ENCODE measurements around the gene DLL4.
"Not testable (repeated sequence)": the region's sequence is repeated elsewhere in the genome, so short reads cannot be mapped to it uniquely, and the experiment has no call there.

DLL4 gene

DNA sequence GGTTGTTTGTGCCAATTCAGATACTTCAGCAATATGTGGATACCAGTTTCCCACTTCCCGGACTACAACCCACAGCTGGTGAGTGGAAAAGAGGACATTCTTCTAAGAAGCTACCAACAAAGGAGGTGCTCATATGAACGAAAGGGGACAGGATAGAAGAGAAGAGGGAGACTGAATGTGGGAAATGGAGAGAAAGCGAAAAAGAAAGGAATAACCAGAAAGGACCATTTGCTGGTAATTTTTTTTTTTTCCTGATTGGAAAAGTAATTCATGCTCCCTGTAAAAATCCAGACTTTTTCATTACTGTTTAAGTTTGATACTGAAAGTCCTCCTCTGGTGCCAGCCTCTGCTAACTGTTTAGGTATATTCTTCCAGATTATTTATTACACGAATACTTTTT is 22.6 kb downstream of the DLL4 start:
- TF ChIP-seq, protein P1, sequence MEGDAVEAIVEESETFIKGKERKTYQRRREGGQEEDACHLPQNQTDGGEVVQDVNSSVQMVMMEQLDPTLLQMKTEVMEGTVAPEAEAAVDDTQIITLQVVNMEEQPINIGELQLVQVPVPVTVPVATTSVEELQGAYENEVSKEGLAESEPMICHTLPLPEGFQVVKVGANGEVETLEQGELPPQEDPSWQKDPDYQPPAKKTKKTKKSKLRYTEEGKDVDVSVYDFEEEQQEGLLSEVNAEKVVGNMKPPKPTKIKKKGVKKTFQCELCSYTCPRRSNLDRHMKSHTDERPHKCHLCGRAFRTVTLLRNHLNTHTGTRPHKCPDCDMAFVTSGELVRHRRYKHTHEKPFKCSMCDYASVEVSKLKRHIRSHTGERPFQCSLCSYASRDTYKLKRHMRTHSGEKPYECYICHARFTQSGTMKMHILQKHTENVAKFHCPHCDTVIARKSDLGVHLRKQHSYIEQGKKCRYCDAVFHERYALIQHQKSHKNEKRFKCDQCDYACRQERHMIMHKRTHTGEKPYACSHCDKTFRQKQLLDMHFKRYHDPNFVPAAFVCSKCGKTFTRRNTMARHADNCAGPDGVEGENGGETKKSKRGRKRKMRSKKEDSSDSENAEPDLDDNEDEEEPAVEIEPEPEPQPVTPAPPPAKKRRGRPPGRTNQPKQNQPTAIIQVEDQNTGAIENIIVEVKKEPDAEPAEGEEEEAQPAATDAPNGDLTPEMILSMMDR (conservative IDR thresholded peaks at IDR 0.05; ENCODE audit: low read depth, low read length) = no peak
- H3K4me3 ChIP-seq (ENCODE audit: low read length) = no peak overlapping the region
- no peak for DNase-seq (ENCODE audit: low read depth)

DNA sequence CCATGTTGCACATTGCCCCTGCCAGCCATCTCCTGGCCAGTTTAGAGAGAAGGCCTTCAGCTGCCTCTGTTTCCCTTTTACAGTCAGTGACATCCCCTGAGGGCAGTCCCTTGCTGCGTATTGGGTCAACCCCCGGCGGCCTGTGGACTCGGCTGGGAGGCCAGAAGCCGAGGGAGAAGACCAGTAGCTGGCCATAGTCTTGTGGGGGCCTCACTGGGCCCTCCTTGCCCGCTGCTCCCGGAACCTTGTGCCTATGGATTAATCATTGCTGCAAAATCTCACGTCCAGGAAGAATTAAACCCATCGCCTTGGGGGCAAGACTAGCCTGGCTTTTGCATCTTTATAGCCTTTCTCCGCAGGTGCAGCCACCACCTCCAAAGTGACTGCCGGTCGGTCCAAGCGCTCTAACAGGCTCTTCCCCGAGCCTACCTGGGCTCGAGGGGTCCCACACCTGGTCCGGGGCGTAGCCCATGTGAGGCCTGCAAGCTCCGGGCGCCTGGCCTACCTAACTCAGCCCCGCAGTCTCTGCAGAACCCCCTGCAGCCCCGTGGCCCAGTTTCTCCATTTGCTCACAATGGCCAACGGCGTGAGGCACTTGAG is 23.3 kb downstream of the DLL4 start:
- TF ChIP-seq, protein P1 (conservative IDR thresholded peaks at IDR 0.05; ENCODE audit: low read depth, low read length) = no peak
- H3K4me3 ChIP-seq (ENCODE audit: low read length) = peak overlapping the region; percentile 83
- no peak for DNase-seq (ENCODE audit: low read depth)

DNA sequence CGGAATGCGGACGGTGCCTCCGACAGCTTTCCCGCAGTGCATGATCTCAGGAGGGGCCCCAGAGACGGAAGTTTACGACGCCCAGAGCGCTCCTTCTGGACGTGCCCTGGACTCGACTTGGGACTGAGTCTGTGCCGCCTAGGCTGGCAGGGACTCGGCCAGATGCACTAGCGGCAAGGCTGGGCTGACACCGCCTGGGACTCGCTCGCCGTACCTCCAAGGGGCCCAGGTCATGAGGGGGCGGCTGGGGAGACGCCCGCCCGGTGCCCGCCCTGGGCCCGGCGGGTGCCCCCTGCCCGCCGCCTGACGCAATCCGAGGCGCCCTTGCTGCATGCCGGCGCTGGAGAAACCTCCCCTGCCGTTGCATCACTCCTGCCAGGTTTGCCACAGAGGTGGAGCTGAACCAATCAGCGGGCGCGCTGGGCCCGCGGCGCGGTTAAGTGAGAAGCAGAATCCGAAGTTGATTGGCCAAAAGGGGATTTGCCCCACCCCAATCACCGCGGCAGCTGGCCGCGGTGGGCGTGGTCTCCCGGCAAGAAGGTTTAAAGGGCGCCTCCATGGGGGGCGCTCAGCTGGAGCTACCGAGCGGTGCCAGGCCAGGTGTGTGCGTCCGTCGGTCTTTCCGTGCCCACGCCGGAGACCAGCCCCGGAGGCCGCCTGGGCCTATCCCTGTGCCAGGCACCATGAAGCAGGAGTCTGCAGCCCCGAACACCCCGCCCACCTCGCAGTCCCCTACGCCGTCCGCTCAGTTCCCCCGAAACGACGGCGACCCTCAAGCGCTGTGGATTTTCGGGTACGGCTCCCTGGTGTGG is 24.0 kb downstream of the DLL4 start, which contains the start of gene CHAC1:
CHAC1 (plus strand) TSS at position 571 of the 812 bp plus-strand sequence; CDS start at position 684, 113 bp downstream.
- peak; percentile 90 for DNase-seq (ENCODE audit: low read depth)
- H3K4me3 ChIP-seq (ENCODE audit: low read length) = peak within 1 kb of the TSS; percentile 83
- TF ChIP-seq, protein P1 (conservative IDR thresholded peaks at IDR 0.05; ENCODE audit: low read depth, low read length) = no peak

DNA sequence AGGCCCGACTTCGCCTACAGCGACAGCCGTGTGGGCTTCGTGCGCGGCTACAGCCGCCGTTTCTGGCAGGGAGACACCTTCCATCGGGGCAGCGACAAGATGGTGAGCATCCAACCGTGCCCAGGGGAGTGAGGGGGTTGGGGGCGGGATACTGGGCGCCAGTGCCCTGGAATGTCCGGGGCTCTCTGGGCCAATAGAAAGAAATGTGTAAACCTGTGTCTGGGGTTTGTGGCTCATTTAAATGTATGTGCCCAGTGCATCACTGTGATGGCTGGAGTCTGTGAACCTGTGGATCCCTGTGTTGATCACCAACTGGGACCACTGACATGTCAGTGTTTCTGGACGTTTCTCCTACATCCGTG is 24.6 kb downstream of the DLL4 start:
- DNase-seq (ENCODE audit: low read depth) = no peak
- peak overlapping the region; percentile 83 for H3K4me3 ChIP-seq (ENCODE audit: low read length)
- TF ChIP-seq, protein P1 (conservative IDR thresholded peaks at IDR 0.05; ENCODE audit: low read depth, low read length) = no peak

DNA sequence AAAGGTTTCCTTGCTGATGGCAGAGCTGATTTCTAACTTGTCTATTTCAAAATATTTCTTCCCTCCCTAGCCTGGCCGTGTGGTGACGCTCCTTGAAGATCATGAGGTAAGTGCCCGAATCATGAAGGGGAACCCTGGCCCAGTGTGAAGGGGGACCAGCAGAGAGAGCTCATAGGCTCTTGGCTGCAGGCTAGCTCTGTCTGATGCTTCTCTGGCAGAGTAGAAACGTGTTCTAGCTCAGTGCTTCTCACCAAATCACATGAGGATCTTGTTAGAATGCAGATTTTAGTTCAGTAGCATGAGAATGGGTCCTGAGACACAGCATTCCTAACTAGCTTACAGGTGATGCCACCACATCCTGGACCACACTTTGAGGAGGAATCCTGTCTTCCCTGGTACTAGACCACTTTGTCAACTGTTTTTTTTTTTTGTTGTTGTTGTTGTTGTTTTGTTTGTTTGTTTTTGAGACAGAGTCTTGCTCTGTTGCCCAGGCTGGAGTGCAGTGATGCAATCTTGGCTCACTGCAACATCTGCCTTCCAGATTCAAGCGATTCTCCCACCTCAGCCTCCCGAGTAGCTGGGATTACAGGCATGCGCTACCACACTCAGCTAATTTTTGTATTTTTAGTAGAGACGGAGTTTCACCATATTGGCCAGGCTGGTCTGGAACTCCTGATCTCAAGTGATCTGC is 25.2 kb downstream of the DLL4 start:
- peak overlapping the region; percentile 83 for H3K4me3 ChIP-seq (ENCODE audit: low read length)
- not testable (repeated sequence) for DNase-seq (ENCODE audit: low read depth)

- no peak overlapping the region for H3K4me3 ChIP-seq (ENCODE audit: low read length)
Observed at GRCh38 chr15:40955141-40955903, 26.2 kb downstream of the DLL4 start.

More at GRCh38 chr15:40955141-40955903, 26.2 kb downstream of the DLL4 start:
- TF ChIP-seq, protein P1 (conservative IDR thresholded peaks at IDR 0.05; ENCODE audit: low read depth, low read length) = no peak
- no peak for DNase-seq (ENCODE audit: low read depth)
